Suprapubic skin (tissue), 4 donors: ENCODE results near the gene PNLIPRP3. TPM values are rescaled to one million over a fixed set of nuclear protein-coding genes. Genes with fewer than 3 reads are reported as not detected.

Experiments
- DNase-seq, 2 donors: peaks; one replicate each; pipeline ENCODE4 v3.0.0-alpha.2; 2019; ENCODE audit warnings: low spot score in 2 of 2
- H3K27ac ChIP-seq: fragments of 200-600 bp; sonication (generic); one replicate; pipeline ENCODE4 v1.5.1; 2019
- H3K27me3 ChIP-seq: fragments of 200-600 bp; sonication (generic); one replicate; pipeline ENCODE4 v1.5.1; 2019
- H3K36me3 ChIP-seq: fragments of 200-600 bp; sonication (generic); one replicate; pipeline ENCODE4 v1.5.1; 2019
- H3K4me1 ChIP-seq: fragments of 200-600 bp; sonication (generic); one replicate; pipeline ENCODE4 v1.5.1; 2019
- H3K4me3 ChIP-seq: fragments of 200-600 bp; sonication (generic); one replicate; pipeline ENCODE4 v1.5.1; 2019; ENCODE audit warnings: mild to moderate bottlenecking
- H3K9me3 ChIP-seq: fragments of 200-600 bp; sonication (generic); one replicate; pipeline ENCODE4 v1.5.1; 2019
- CTCF ChIP-seq, 2 donors: fragments of 200-600 bp in 1 of 2; fragments of 450-650 bp in 1 of 2; sonication (generic) in 1 of 2; IDR thresholded peaks; one replicate each; pipeline ENCODE4 v1.5.1; 2016 to 2019; ENCODE audit warnings: antibody characterized with exemption in 2 of 2, mild to moderate bottlenecking in 1 of 2, moderate library complexity in 1 of 2
- EP300 ChIP-seq: sonication (generic); formaldehyde crosslinking; IDR thresholded peaks from one replicate; pipeline ENCODE4 v1.6.1; 2017; ENCODE audit warnings: antibody characterized with exemption
- POLR2A ChIP-seq, 2 donors: fragments of 450-650 bp; IDR thresholded peaks; one replicate each; pipeline ENCODE4 v1.6.1; 2017; ENCODE audit warnings: antibody characterized with exemption in 2 of 2, mild to moderate bottlenecking in 2 of 2, moderate library complexity in 2 of 2
- POLR2AphosphoS5 ChIP-seq, 3 donors: sonication (generic); formaldehyde crosslinking; IDR thresholded peaks; one replicate each; pipeline ENCODE4 v1.6.1; 2017; ENCODE audit warnings: antibody characterized with exemption in 3 of 3
- WGBS: methylation state at CpG from one replicate; pipeline ENCODE4 v1.1.5; 2018; 5-methylcytosine and 5-hydroxymethylcytosine counted together
- total RNA-seq, 4 donors: library from RNA; depleted of rRNA; stranded (reverse); fragments of >200 nt; gene quantifications; one replicate each; pipeline ENCODE4 v1.1.0, GENCODE V29; 2016

The PNLIPRP3 gene
- total RNA-seq, 4 donors from 2014 or later, result 27.4 to 53.9 (median 48.8) TPM

DNA sequence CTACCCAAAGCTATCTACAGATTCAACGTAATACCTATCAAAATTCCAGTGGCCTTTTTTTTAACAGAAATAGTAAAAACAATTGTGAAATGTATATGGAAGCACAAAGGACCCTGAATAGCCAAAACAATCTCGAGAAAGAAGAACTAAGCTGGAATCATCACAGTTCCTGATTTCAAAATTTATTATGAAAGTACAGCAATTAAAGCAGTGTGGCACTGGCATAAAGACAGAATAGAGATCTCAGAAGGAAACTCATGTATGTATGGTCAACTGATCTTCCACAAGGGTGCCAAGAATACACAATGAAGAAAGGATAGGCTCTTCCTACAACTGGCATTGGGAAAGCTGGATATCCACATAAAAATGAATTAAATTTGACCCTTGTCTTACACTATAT lies 23.2 kb downstream of the PNLIPRP3 start:
- H3K4me1 ChIP-seq, result no peaks in the 10 kb centered on the region
- no peaks in the 10 kb centered on the region for H3K36me3 ChIP-seq
- no peaks in the 10 kb centered on the region for H3K9me3 ChIP-seq
- H3K4me3 ChIP-seq, result no peak overlapping the region
- H3K27ac ChIP-seq, result no peak overlapping the region
- WGBS, result 73% methylated on average over 2 of the region's 2 CpGs
- no peak for DNase-seq
- TF ChIP-seq CTCF (IDR thresholded peaks at IDR 0.05) (no peak), EP300 (no peak), POLR2A (IDR thresholded peaks at IDR 0.05) (no peak), POLR2AphosphoS5 (IDR thresholded peaks at IDR 0.05) (no peak)
- no peaks in the 10 kb centered on the region for H3K27me3 ChIP-seq

DNA sequence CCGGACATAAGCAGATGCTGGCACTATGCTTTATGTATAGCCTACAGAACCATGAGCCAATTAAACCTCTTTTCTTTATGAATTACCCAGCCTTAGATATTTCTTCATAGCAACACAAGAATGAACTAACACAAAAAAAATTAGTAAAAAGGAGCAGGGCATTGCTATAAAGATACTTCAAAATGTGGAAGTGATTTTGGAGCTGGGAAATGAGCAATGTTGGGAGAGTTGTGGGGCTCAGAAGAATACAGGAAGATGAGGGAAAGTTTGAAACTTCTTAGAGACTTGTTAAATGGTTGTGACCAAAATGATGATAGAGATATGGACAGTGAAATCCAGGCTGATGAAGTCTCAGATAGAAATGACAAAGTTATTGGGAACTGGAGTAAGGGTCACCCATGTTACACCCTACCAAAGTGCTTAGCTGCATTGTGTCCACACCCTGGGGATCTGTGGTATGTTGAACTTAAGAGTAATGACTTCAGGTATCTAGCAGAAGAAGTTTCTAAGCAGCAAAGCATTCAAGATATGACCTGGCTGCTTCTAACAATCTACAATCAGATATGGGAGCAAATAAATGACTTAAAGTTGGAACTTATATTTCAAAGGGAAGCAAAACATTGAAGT lies 24.2 kb downstream of the PNLIPRP3 start:
- Histone ChIP-seq H3K4me1 (no peaks in the 10 kb centered on the region), H3K9me3 (no peaks in the 10 kb centered on the region), H3K36me3 (no peaks in the 10 kb centered on the region), H3K27ac (no peak overlapping the region), H3K4me3 (no peak overlapping the region), H3K27me3 (no peaks in the 10 kb centered on the region)
- no peak for DNase-seq
- TF ChIP-seq EP300, result no peak
- no peak for TF ChIP-seq POLR2A (IDR thresholded peaks at IDR 0.05)
- TF ChIP-seq CTCF (IDR thresholded peaks at IDR 0.05), result no peak
- TF ChIP-seq POLR2AphosphoS5 (IDR thresholded peaks at IDR 0.05), result no peak
- 4% methylated on average over 1 of the region's 1 CpG for WGBS

- Histone ChIP-seq H3K36me3 (no peaks in the 10 kb centered on the region), H3K27ac (no peak overlapping the region), H3K9me3 (no peaks in the 10 kb centered on the region), H3K4me3 (no peak overlapping the region), H3K27me3 (no peaks in the 10 kb centered on the region), H3K4me1 (no peaks in the 10 kb centered on the region)
- no peak for DNase-seq
- TF ChIP-seq EP300 (no peak), CTCF (IDR thresholded peaks at IDR 0.05) (no peak), POLR2A (IDR thresholded peaks at IDR 0.05) (no peak), POLR2AphosphoS5 (IDR thresholded peaks at IDR 0.05) (no peak)
Observed at GRCh38 chr10:116452338-116452720, 24.7 kb downstream of the PNLIPRP3 start.

GRCh38 chr10:116457488-116457887 lies 29.8 kb downstream of the PNLIPRP3 start:
- TF ChIP-seq POLR2A (IDR thresholded peaks at IDR 0.05) (no peak), EP300 (no peak), CTCF (IDR thresholded peaks at IDR 0.05) (no peak), POLR2AphosphoS5 (IDR thresholded peaks at IDR 0.05) (no peak)
- no peak for DNase-seq
- Histone ChIP-seq H3K4me3 (no peak overlapping the region), H3K9me3 (no peaks in the 10 kb centered on the region), H3K4me1 (no peaks in the 10 kb centered on the region), H3K27me3 (no peaks in the 10 kb centered on the region), H3K27ac (no peak overlapping the region), H3K36me3 (no peaks in the 10 kb centered on the region)

- H3K36me3 ChIP-seq, result peaks cover 6% of the 10 kb centered on the region
- 89% methylated on average over 3 of the region's 3 CpGs for WGBS
- TF ChIP-seq CTCF (IDR thresholded peaks at IDR 0.05) (no peak), POLR2AphosphoS5 (IDR thresholded peaks at IDR 0.05) (no peak), EP300 (no peak), POLR2A (IDR thresholded peaks at IDR 0.05) (no peak)
Observed at GRCh38 chr10:116460219-116460618, 32.6 kb downstream of the PNLIPRP3 start.

More at GRCh38 chr10:116460219-116460618, 32.6 kb downstream of the PNLIPRP3 start:
- H3K9me3 ChIP-seq, result no peaks in the 10 kb centered on the region
- H3K4me1 ChIP-seq, result no peaks in the 10 kb centered on the region
- H3K27me3 ChIP-seq, result no peaks in the 10 kb centered on the region
- no peak for DNase-seq
- no peak overlapping the region for H3K27ac ChIP-seq
- H3K4me3 ChIP-seq, result no peak overlapping the region
